Keratinocyte (primary cell): Measurements from ENCODE around the gene ARHGAP22.

ENCODE experiments used
- EZH2 ChIP-seq: IDR thresholded peaks from one replicate; pipeline ENCODE4 v1.6.1; 2012; ENCODE audit warnings: inconsistent platforms, mild to moderate bottlenecking, low read length, moderate library complexity
- TF ChIP-seq, protein P1 (sequence below), 3 experiments: IDR thresholded peaks in 1 of 3; conservative IDR thresholded peaks in 1 of 3; optimal IDR thresholded peaks in 1 of 3; 2 replicates in 2 of 3; 3 replicates in 1 of 3; pipeline versions ENCODE3 to v1.5.1; 2011; ENCODE audit warnings: low read length in 3 of 3, mild to moderate bottlenecking in 3 of 3, moderate library complexity in 2 of 3, control low read depth in 1 of 3, inconsistent platforms in 1 of 3; ENCODE audit not compliant: insufficient read depth in 2 of 3; ENCODE audit errors: extremely low read depth in 1 of 3

DNA sequence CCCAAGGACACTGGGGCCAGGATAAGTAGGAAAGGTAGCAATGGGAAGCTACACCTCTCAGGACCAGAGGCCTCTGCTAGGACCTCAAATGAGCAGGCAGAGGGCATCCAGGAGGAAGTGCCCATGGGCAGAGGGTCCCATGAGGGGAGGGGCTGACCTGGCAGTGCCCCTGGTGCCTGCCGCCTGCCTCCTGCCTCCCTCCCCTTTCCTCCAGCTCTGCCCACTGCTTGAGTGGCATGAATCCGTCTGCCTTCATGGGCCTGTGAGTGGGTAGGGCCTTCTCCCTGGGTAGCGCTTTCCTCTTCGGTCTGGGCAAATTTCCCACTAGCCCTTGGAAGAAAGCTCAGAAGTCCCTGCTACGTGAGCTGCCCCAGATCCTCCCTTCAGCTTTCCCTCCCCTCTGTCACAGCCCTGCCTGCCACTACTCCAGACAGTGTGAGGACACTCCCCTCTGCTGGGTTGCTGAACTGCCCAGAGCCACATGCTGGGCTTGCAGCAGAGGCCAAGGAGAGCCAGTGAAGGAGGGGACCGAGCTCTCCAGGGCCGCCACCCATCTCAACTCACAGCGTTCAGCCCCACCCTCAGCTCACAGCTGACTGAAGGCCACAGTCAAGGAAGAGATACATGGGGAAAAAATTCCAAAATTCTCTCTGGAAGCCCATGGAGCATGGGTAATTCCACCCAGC is 141.4 kb downstream of the ARHGAP22 start:
- TF ChIP-seq, protein P1, sequence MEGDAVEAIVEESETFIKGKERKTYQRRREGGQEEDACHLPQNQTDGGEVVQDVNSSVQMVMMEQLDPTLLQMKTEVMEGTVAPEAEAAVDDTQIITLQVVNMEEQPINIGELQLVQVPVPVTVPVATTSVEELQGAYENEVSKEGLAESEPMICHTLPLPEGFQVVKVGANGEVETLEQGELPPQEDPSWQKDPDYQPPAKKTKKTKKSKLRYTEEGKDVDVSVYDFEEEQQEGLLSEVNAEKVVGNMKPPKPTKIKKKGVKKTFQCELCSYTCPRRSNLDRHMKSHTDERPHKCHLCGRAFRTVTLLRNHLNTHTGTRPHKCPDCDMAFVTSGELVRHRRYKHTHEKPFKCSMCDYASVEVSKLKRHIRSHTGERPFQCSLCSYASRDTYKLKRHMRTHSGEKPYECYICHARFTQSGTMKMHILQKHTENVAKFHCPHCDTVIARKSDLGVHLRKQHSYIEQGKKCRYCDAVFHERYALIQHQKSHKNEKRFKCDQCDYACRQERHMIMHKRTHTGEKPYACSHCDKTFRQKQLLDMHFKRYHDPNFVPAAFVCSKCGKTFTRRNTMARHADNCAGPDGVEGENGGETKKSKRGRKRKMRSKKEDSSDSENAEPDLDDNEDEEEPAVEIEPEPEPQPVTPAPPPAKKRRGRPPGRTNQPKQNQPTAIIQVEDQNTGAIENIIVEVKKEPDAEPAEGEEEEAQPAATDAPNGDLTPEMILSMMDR (optimal IDR thresholded peaks at IDR 0.05 in 1 of 3, IDR thresholded peaks at IDR 0.05 in 1 of 3, conservative IDR thresholded peaks at IDR 0.05 in 1 of 3; ENCODE audit: extremely low read depth in 1 of 3, insufficient read depth in 2 of 3, low read length in 3 of 3): no peak
- TF ChIP-seq EZH2: no peak
